K562 (cell line): Measurements from ENCODE around the gene GPR35. TPM values are rescaled to one million over a fixed set of nuclear protein-coding genes. Genes with fewer than 3 reads are reported as not detected.

Source experiments
- ATAC-seq: fragments of 200-7000 bp; cut with Tn5 transposase; 3 replicates; pipeline ENCODE4 v1.9.1; 2020; ENCODE audit warnings: moderate library complexity
- BruUV-seq: library from RNA; stranded (reverse); fragments of 400-500 nt; replicated peaks from 2 replicates; lab custom pipeline; 2021; lab: Mats Ljungman, UMichigan
- CTCF ChIA-PET: fragments of 300-600 bp; formaldehyde crosslinking; extraction: SDS; loops from one replicate; lab custom pipeline; 2021; ENCODE audit warnings: low intra/inter-chr PET ratio; lab: Yijun Ruan, JAX
- POLR2A ChIA-PET: fragments of 300-600, 350-650 bp; sonication (Branson Sonifier 250); formaldehyde crosslinking; extraction: SDS; loops from one replicate; lab custom pipeline; 2021; ENCODE audit warnings: antibody characterized with exemption, inconsistent platforms; lab: Yijun Ruan, JAX
- DNase-seq, 4 experiments: peaks; one replicate each; pipeline versions ENCODE4 v3.0.0 to v3.0.0-alpha.2; 2011 to 2018; ENCODE audit warnings: low spot score in 3 of 4, mixed read lengths in 3 of 4; ENCODE audit errors: extremely low read depth in 1 of 4
- FAIRE-seq: peaks from 2 replicates; lab custom pipeline; 2011; peaks lifted over from hg19 to GRCh38; lab: Jason Lieb, UNC
- H2AFZ ChIP-seq: 2 replicates; pipeline ENCODE4 v1.6.0; 2011; ENCODE audit warnings: low read depth, low read length, control low read depth, inconsistent platforms
- H3K27ac ChIP-seq: fragments of 200-600 bp; 3 replicates; pipeline ENCODE4 v1.8.0; 2011; ENCODE audit warnings: low read depth, mild to moderate bottlenecking, control low read depth, inconsistent platforms, low read length, moderate library complexity, mixed read lengths; ENCODE audit errors: extremely low read depth
- H3K27me3 ChIP-seq, 2 experiments: fragments of 300-600 bp in 1 of 2; 2 replicates in 1 of 2; 3 replicates in 1 of 2; pipeline versions ENCODE4 v1.6.0 to v1.8.0; 2011; ENCODE audit warnings: inconsistent platforms in 2 of 2, low read length in 2 of 2, mild to moderate bottlenecking in 1 of 2, mixed read lengths in 1 of 2, moderate library complexity in 1 of 2; ENCODE audit not compliant: control insufficient read depth in 2 of 2, insufficient read depth in 2 of 2
- H3K36me3 ChIP-seq: fragments of 300-600 bp; 3 replicates; pipeline ENCODE4 v1.8.0; 2011; ENCODE audit warnings: mild to moderate bottlenecking, low read length, inconsistent platforms; ENCODE audit not compliant: control insufficient read depth, insufficient read depth
- H3K4me1 ChIP-seq, 2 experiments: fragments of 200-600 bp in 1 of 2; replicated peaks in 1 of 2; 2 replicates in 1 of 2; 3 replicates in 1 of 2; pipeline versions ENCODE4 v1.5.1 to v1.8.0; 2011; ENCODE audit warnings: inconsistent platforms in 2 of 2, low read length in 2 of 2, mild to moderate bottlenecking in 1 of 2, mixed read lengths in 1 of 2, moderate library complexity in 1 of 2; ENCODE audit not compliant: control insufficient read depth in 2 of 2, insufficient read depth in 2 of 2
- H3K4me2 ChIP-seq: 2 replicates; pipeline ENCODE4 v1.6.1; 2011; ENCODE audit warnings: low read length, control low read depth, inconsistent platforms, mixed read lengths; ENCODE audit not compliant: insufficient read depth
- H3K4me3 ChIP-seq: fragments of 200-600 bp; sonication (generic), shearing (Covaris generic); 2 replicates; pipeline ENCODE4 v1.5.1; 2016; ENCODE audit warnings: control low read depth, inconsistent platforms
- H3K79me2 ChIP-seq: fragments of 200-600 bp; 3 replicates; pipeline ENCODE4 v1.8.0; 2011; ENCODE audit warnings: low read length, inconsistent platforms; ENCODE audit not compliant: control insufficient read depth, insufficient read depth
- H3K9ac ChIP-seq, 2 experiments: 2 replicates each; pipeline versions ENCODE4 v1.6.0 to v1.6.1; 2011; ENCODE audit warnings: low read depth in 2 of 2, low read length in 2 of 2, control low read depth in 1 of 2, inconsistent platforms in 1 of 2, mild to moderate bottlenecking in 1 of 2, mixed read lengths in 1 of 2; ENCODE audit not compliant: insufficient read depth in 1 of 2
- H3K9me1 ChIP-seq: one replicate; pipeline ENCODE4 v1.6.0; 2011; ENCODE audit warnings: inconsistent platforms, mild to moderate bottlenecking, low read length, moderate library complexity; ENCODE audit not compliant: control insufficient read depth, insufficient read depth
- H3K9me3 ChIP-seq: replicated peaks from 2 replicates; pipeline ENCODE4 v1.5.1; 2011; ENCODE audit warnings: low read depth, low read length, inconsistent platforms; ENCODE audit not compliant: control insufficient read depth, insufficient read depth
- H4K20me1 ChIP-seq: replicated peaks from 2 replicates; pipeline ENCODE4 v1.6.1; 2011; ENCODE audit warnings: low read length, inconsistent platforms, mixed read lengths; ENCODE audit not compliant: control insufficient read depth, insufficient read depth
- CAMTA2 ChIP-seq: fragments of 250-450 bp; sonication (Bioruptor Pico); conservative IDR thresholded peaks from 2 replicates; pipeline ENCODE4 v1.5.1; 2022
- ELK3 ChIP-seq: fragments of 450-650 bp; formaldehyde crosslinking; IDR thresholded peaks from 2 replicates; pipeline ENCODE4 v1.4.0; 2020; ENCODE audit warnings: mild to moderate bottlenecking
- GTF2E2 ChIP-seq: fragments of 200-800 bp; sonication (Bioruptor generic); IDR thresholded peaks from 2 replicates; pipeline ENCODE4 v1.6.1; 2016; ENCODE audit warnings: missing genetic modification characterization, missing compliant biosample characterization
- GTF2F1 ChIP-seq: IDR thresholded peaks from 2 replicates; pipeline ENCODE4 v1.6.1; 2011; ENCODE audit warnings: low read depth, low read length, improper control_type of control experiment
- HEY1 ChIP-seq: fragments of 250-450 bp; sonication (Bioruptor Pico); IDR thresholded peaks from 2 replicates; pipeline ENCODE4 v1.5.0; 2020; ENCODE audit warnings: mild to moderate bottlenecking, moderate library complexity, borderline replicate concordance
- MCM5 ChIP-seq: fragments of 450-650 bp; IDR thresholded peaks from 2 replicates; pipeline ENCODE4 v1.6.1; 2016; ENCODE audit warnings: low read depth
- WHSC1 ChIP-seq: IDR thresholded peaks from one replicate; pipeline ENCODE4 v1.6.1; 2012; ENCODE audit warnings: low read length, control low read depth, inconsistent platforms
- ZNF507 ChIP-seq: conservative IDR thresholded peaks from 2 replicates; pipeline ENCODE4 v1.6.1; 2017; ENCODE audit warnings: missing genetic modification characterization, missing compliant biosample characterization
- WGBS: fragments of 100-300 bp; shearing (Covaris generic); methylation state at CpG from one replicate; pipeline ENCODE4 v1.1.6; 2016; ENCODE audit warnings: low coverage, mixed read lengths; ENCODE audit not compliant: insufficient coverage; ENCODE audit errors: missing lambda C conversion rate; 5-methylcytosine and 5-hydroxymethylcytosine counted together
- in situ Hi-C: fragments of 300-500 bp; cut with MboI; formaldehyde crosslinking; loops from 4 replicates; pipeline ENCODE4 v1.15.0; 2018; ENCODE audit warnings: inconsistent platforms, mixed read lengths
- intact Hi-C: fragments of 100-400 bp; cut with micrococcal nuclease; formaldehyde crosslinking; loops from 2 replicates; pipeline ENCODE4 v1.14.2; 2022
- polyA plus RNA-seq, 8 experiments: library from polyadenylated mRNA; depleted of rRNA in 4 of 8; stranded (reverse) in 5 of 8; unstranded in 3 of 8; fragments of >200 nt; fragmentation: Nextera tagmentation in 2 of 8; fragmentation: Illumina TruSeq in 1 of 8; extraction: Ambion mirVana in 2 of 8; extraction: Trizol in 1 of 8; gene quantifications; 2 replicates each; pipeline versions ENCODE4 v1.2.1 to v1.2.3, GENCODE V29; 2011 to 2014; ENCODE audit warnings: inconsistent platforms in 1 of 8, missing spikeins in 1 of 8
- total RNA-seq, 7 experiments: library from RNA; depleted of rRNA in 6 of 7; stranded (reverse); fragments of >200 nt in 6 of 7; fragmentation: Illumina TruSeq in 2 of 7; extraction: Trizol in 2 of 7; gene quantifications; 2 replicates each; pipeline versions ENCODE4 v1.2.1 to v1.2.3, GENCODE V29; 2011 to 2021; ENCODE audit warnings: low replicate concordance in 1 of 7

The GPR35 gene
- total and polyA plus RNA-seq, 9 of the 15 experiments (the other 6 are each of a cell fraction or from before 2014, with no cell fraction given), result 0.04 to 0.50 (median 0.29) TPM; not detected in 3

DNA sequence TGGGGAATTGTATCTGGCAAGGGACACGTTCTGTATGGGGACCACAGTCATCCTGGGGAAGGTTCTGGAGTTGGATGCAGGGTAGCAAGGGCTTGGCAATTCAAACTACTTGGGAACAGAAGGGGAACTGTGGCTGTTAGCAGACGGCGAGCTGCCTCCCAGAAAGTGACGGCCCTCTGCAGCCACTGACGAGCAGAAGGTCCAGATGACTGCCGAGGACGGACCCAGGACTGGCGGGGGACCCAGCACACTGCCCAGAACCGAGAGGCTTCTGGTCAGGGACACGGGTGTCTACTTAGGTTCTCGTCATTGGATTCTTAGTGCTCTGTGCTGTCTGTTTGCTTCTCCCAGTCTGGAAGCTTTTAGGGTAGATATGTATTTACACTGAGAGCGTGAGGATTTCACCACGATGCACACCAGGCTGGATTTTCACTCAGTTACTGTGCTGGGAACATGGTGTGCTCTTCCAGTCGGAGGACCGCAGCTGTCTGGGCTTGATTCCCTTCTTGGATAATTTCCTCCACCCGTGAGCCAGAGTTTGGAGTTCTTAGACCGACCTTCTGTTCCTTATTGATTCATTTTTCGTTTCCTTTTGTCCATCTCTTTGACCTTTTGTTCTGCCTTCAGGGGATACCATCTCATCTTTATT is 13.4 kb downstream of the GPR35 start:
- ATAC-seq, result no peak
- in situ Hi-C loops, result no loop called here
- POLR2A ChIA-PET, result interaction anchor here (0.7 kb wide), 1 partner anchor 10 kb away, joined by 3 read pairs; no protein-coding TSS in a partner anchor

More for the DNA sequence above, 13.4 kb downstream of the GPR35 start:
- DNase-seq (no peak), FAIRE-seq (no peak)
- H3K9me3 ChIP-seq, result 0 out of 2 replicates have a peak, but pooled peaks cover 1% of the 10 kb centered on the region
- no TSS peak for BruUV-seq
- H3K79me2 ChIP-seq, result no peaks in the 10 kb centered on the region
- no peaks in the 10 kb centered on the region for H3K36me3 ChIP-seq
- H3K4me2 ChIP-seq, result no peak overlapping the region
- H3K9ac ChIP-seq, result no peak overlapping the region; a peak in 1 of 4 replicates
- no peak overlapping the region for H3K27ac ChIP-seq
- no peak overlapping the region for H2AFZ ChIP-seq
- intact Hi-C loops, result no loop called here
- CTCF ChIA-PET, result no interaction called here
- 3% methylated on average over 16 of the region's 18 CpGs for WGBS
- no peak overlapping the region for H3K4me3 ChIP-seq
- H3K4me1 ChIP-seq, result no peaks in the 10 kb centered on the region
- no peaks in the 10 kb centered on the region for H3K9me1 ChIP-seq
- H3K27me3 ChIP-seq, result peaks cover 3 to 28% of the 10 kb centered on the region in 2 experiments; a peak in 3 of 5 replicates
- no peaks in the 10 kb centered on the region for H4K20me1 ChIP-seq
- no peak for TF ChIP-seq CAMTA2 (CRISPR knock-in tag)
- no peak for TF ChIP-seq ELK3 (CRISPR knock-in tag)
- no peak for TF ChIP-seq HEY1 (CRISPR knock-in tag)
- no peak for TF ChIP-seq MCM5
- TF ChIP-seq GTF2E2 (tag), result no peak
- TF ChIP-seq ZNF507 (tag), result no peak
- no peak for TF ChIP-seq GTF2F1
- TF ChIP-seq WHSC1, result no peak
